Transverse colon (tissue), 4 donors: ENCODE results near the gene ST3GAL6.

ENCODE experiments used
- EP300 ChIP-seq: sonication (generic); formaldehyde crosslinking; IDR thresholded peaks from one replicate; pipeline ENCODE4 v1.6.1; 2017; ENCODE audit warnings: antibody characterized with exemption, low read depth
- POLR2A ChIP-seq: fragments of 450-650 bp; IDR thresholded peaks from one replicate; pipeline ENCODE4 v1.6.1; 2016; ENCODE audit warnings: antibody characterized with exemption, mild to moderate bottlenecking, moderate library complexity
- POLR2AphosphoS5 ChIP-seq, 3 donors: sonication (generic); formaldehyde crosslinking; IDR thresholded peaks; one replicate each; pipeline ENCODE4 v1.6.1; 2016; ENCODE audit warnings: antibody characterized with exemption in 3 of 3
- TF ChIP-seq, protein P1 (sequence below), 5 experiments: fragments of 200-600 bp in 3 of 5; fragments of 450-650 bp in 2 of 5; sonication (generic) in 3 of 5; IDR thresholded peaks; 1 replicate in 2 of 5; 2 replicates in 3 of 5; pipeline ENCODE4 v1.5.1; 2016 to 2017; ENCODE audit warnings: antibody characterized with exemption in 5 of 5, inconsistent platforms in 3 of 5, mild to moderate bottlenecking in 2 of 5, moderate library complexity in 1 of 5

DNA sequence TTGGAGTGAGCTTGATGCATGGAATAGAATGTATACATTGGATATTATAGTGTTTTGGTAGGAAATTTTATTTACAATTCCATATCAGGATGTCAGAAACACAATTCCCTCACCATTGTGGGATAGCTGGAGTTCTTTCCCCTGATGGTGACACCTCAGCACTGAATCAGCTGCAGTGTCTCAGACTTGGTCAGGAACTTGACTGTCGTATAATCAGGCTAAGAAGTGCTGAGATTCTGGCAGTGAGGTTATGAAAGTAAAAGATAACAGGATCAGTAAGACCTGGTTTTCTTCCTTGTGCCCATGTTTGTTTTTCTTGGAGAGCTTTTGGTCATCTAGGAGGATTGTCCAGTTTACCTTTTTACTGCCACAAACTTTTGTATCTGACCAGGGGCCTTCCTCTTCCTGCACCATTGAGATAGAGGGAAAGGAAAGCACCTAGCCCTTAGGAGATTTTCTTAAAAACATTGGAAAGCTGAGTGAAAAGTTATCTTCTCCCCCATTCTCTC is 27.3 kb upstream of the ST3GAL6 start:
- TF ChIP-seq EP300: no peak
- TF ChIP-seq POLR2A: no peak
- TF ChIP-seq, protein P1, sequence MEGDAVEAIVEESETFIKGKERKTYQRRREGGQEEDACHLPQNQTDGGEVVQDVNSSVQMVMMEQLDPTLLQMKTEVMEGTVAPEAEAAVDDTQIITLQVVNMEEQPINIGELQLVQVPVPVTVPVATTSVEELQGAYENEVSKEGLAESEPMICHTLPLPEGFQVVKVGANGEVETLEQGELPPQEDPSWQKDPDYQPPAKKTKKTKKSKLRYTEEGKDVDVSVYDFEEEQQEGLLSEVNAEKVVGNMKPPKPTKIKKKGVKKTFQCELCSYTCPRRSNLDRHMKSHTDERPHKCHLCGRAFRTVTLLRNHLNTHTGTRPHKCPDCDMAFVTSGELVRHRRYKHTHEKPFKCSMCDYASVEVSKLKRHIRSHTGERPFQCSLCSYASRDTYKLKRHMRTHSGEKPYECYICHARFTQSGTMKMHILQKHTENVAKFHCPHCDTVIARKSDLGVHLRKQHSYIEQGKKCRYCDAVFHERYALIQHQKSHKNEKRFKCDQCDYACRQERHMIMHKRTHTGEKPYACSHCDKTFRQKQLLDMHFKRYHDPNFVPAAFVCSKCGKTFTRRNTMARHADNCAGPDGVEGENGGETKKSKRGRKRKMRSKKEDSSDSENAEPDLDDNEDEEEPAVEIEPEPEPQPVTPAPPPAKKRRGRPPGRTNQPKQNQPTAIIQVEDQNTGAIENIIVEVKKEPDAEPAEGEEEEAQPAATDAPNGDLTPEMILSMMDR (IDR thresholded peaks at IDR 0.05): no peak
- no peak for TF ChIP-seq POLR2AphosphoS5 (IDR thresholded peaks at IDR 0.05)
